HG02798 (cell line): ENCODE data around the gene CDCA3.
"Not testable (repeated sequence)": the region's sequence is repeated elsewhere in the genome, so short reads cannot be mapped to it uniquely, and the experiment has no call there.

Source experiments
- ATAC-seq: cut with Tn5 transposase; IDR thresholded peaks from one replicate; pipeline ENCODE4 v1.9.1; 2021; ENCODE audit warnings: mild to moderate bottlenecking; ENCODE audit not compliant: unreplicated experiment, poor library complexity

The CDCA3 gene

DNA sequence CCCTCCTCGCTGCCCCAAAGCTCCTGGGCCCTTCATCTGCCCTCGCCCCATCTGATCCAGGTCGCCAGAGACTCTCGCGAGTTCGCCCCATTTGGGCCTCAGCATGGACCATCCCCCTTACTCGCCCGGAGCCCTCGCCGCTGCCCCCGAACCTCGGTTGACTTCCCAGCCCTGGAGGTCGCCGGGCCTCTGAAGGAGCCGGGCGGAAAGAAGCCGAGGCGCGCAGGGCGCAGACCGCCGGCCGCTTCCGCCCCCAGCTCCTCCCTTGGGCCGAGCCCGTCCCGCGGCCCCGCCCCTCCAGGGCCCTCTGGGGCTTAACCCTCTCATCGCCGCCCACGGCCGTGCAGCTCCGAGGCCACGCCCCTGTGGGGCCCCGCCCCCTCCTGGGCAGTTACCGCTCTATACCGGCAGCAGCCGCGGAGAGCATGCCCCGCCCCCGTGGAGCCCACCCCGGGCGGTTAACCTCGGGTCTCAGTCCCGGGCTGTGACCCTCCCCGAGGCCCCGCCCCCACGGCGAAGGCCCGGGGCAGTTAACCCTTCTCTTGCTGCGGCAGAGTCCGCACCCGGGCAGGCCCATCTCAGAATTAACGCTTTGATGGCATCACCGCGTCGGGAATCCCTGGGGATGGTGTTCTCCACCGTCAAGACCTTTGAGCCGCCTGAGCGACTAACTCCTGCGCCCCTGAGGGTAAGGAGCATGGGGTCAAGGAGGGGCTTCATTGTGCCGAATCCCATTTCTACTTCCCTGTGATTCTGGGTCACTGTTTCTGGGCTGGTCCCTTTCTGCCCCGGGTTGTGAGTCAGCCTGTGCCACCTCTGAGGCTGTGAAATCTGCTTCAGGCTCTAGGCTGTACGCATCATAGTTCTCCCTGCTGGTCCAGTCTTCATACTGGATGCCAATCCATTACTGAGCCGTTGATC is 22.3 kb upstream of the CDCA3 start, which contains the start of gene SPSB2:
SPSB2 (minus strand) TSS at position 210 of the 921 bp plus-strand sequence. CDS start 402 bp downstream, outside the sequence.
- peak; percentile 81 for ATAC-seq

GRCh38 chr12:6872073-6873048 is 21.3 kb upstream of the CDCA3 start:
- peak; percentile 21 for ATAC-seq

DNA sequence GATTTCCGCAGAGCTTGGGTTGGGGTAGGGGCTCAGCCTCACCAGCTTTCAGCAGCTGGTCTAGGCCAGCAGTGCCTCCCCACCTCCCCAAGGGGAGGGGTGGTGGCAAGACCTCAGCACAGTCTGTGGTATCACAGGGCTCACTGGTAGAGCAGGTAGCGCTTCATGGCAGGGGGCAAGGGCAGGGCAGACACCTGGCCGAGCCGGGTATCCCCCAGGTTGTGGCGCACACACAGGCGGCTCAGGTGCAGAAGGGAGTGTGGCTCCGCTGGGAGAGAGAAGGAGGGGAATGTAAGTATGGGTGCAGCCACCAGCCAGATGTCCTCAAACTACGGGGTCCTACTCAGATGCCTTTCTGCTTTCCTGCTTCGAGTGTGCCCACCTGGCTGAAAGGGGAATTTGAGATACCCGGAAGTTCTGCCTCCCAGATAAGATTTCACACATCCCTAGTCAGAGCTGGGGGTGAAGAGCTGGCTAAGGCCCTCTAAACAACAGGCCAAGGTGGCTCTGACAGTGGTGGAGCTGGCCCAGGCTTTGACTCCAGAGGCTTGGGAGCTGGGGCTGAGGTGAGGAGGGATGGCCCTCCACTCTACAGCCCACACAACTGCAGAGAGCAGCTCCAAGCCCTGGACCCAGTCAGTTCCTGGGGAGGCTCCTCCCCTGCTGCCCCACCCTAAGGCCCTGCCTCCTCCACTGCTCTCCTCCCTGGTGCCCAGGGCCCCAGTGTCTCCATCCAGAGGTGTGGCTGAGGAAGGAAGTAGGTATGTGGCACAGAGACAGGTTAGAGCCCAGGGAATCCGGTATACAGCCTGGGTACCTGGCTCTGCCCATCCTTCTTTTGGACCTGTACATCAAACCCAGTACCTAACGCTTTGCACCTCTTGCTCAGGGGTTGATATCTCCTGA is 20.2 kb upstream of the CDCA3 start:
- ATAC-seq = no peak

DNA sequence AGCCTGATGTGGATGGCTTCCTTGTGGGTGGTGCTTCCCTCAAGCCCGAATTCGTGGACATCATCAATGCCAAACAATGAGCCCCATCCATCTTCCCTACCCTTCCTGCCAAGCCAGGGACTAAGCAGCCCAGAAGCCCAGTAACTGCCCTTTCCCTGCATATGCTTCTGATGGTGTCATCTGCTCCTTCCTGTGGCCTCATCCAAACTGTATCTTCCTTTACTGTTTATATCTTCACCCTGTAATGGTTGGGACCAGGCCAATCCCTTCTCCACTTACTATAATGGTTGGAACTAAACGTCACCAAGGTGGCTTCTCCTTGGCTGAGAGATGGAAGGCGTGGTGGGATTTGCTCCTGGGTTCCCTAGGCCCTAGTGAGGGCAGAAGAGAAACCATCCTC is 19.2 kb upstream of the CDCA3 start:
- ATAC-seq = not testable (repeated sequence)

- no peak for ATAC-seq
Observed at GRCh38 chr12:6869049-6870021, 18.2 kb upstream of the CDCA3 start.

- no peak for ATAC-seq
Observed at GRCh38 chr12:6868211-6869048, 17.3 kb upstream of the CDCA3 start.

DNA sequence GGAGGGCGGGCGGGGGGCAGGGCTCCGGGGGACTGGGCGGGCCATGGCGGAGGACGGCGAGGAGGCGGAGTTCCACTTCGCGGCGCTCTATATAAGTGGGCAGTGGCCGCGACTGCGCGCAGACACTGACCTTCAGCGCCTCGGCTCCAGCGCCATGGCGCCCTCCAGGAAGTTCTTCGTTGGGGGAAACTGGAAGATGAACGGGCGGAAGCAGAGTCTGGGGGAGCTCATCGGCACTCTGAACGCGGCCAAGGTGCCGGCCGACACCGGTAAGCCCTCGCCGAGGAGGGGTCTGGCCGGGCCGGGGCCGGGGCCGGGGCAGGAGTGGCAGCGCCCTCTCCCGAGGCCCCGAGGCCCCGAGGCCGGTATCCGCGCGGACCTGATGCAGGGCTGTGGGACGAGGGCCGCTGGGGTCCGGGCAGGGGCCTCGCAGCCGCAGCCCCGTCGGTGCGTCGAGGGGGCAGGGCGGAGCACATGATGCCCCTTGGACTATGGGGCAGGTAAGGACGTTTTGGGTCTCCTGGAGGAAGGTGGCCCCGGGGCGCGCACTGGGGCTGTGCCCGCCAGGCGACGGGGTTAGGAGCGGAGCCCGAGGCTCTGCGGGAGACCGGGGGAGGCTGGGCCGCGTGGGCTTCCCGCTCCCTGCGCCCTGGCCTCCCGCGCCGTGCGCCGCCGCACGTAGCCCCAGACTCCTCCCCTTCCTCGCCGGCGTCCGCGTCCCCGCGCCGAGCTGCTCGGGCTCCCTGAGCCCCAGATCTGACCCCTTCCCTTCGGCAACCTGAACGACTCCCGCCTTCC is 16.5 kb upstream of the CDCA3 start, which contains the start of gene TPI1:
TPI1 (plus strand) TSS at position 119 of the 798 bp plus-strand sequence; CDS start at position 155, 36 bp downstream.
- peak; percentile 60 for ATAC-seq

GRCh38 chr12:6866920-6867412 is 15.9 kb upstream of the CDCA3 start:
- ATAC-seq = peak; percentile 1

- ATAC-seq = no peak
Observed at GRCh38 chr12:6866163-6866919, 15.3 kb upstream of the CDCA3 start.

DNA sequence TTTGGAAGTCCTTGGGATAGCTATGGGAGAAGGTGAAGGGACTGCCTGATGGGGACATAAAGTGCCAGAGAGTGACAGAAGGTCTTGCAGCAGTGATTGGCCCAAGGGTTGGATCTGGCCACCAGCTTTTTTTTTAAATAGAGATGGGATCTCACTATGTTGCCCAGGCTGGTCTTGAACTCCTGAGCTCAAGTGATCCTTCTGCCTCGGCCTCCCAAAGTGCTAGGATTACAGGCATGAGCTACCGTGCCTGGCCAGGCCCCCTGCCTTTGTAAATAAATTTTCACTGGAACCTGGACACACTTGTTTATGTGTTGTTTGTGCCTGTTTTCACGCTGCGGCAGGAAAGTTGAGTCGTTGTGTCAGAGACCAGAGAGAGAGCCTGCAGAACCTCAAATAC is 14.2 kb upstream of the CDCA3 start:
- ATAC-seq = not testable (repeated sequence)

DNA sequence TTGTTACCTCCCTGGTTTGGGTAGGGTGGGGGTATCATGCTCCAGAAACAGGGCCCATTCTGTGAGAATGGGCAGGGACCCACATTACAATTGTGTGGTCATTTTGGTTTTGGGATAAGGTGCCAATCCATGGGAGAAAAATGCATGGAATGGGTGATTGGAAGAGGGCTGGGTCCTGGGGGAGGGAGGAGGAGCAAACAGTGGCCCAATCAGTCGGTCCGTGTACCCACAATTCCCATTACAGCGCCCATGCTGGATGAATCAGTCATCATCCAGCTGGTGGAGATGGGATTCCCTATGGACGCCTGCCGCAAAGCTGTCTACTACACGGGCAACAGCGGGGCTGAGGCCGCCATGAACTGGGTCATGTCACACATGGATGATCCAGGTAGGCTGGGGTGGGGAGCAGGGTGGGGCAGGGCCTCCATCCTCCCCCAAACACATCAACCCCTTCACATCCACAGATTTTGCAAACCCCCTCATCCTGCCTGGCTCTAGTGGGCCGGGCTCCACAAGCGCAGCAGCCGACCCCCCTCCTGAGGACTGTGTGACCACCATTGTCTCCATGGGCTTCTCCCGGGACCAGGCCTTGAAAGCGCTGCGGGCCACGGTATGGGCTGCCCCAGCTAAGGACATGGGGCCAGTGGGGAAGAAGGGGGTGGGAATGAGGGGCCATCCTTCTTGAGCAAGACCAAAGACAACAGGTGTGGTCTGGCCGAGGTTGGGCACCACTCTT is 12.7 kb upstream of the CDCA3 start:
- no peak for ATAC-seq

GRCh38 chr12:6863033-6863432 is 11.9 kb upstream of the CDCA3 start:
- no peak for ATAC-seq

DNA sequence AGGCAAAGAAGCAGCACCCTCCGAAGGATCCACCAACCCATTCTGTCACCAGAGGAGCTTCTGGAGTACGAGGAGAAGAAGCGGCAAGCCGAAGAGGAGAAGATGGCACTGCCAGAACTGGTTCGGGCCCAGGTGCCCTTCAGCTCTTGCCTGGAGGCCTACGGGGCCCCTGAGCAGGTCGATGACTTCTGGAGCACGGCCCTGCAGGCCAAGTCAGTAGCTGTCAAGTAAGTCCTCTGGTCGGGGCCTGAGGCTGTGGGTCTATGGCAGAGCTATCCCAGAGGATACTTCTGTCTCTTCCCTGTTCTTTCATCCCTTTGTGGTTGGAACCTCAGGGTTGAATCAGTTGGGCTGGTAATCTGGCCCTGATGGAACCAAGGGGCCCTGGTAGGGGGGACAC is 10.3 kb upstream of the CDCA3 start:
- no peak for ATAC-seq

GRCh38 chr12:6860942-6861341 is 9.9 kb upstream of the CDCA3 start:
- no peak for ATAC-seq

DNA sequence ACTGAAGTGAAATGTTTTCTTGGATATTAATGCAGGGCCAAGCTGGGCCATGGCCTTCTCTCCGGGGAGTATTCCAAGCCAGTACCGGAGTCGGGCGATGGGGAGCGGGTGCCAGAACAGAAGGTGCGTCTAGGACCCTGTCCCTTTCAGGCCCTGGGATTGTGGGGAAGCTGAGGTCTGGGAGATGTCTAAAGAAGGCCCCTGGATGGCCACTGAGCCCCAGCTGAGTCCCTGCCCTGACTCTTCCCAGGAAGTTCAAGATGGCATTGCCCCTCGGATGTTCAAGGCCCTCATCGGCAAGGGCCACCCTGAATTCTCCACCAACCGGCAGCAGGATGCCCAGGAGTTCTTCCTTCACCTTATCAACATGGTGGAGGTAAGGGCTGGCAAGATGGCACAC is 9.0 kb upstream of the CDCA3 start:
- no peak for ATAC-seq
